Left kidney (tissue), 2 donors: Measurements from ENCODE around the gene IFNA7. TPM values are rescaled to one million over a fixed set of nuclear protein-coding genes. Genes with fewer than 3 reads are reported as not detected.
"Not testable (repeated sequence)": the region's sequence is repeated elsewhere in the genome, so short reads cannot be mapped to it uniquely, and the experiment has no call there.

ENCODE experiments used
- DNase-seq: peaks from one replicate; pipeline ENCODE4 v3.0.0-alpha.2; 2013
- polyA plus RNA-seq: library from polyadenylated mRNA; unstranded; fragments of 120-200 nt; gene quantifications from one replicate; pipeline ENCODE4 v1.2.1, GENCODE V29; 2013; ENCODE audit not compliant: insufficient read length

The IFNA7 gene
- polyA plus RNA-seq, 1 donor, result not detected

- not testable (repeated sequence) for DNase-seq
These were observed 18.9 kb downstream of the IFNA7 start for GRCh38 chr9:21182810-21183736.

DNA sequence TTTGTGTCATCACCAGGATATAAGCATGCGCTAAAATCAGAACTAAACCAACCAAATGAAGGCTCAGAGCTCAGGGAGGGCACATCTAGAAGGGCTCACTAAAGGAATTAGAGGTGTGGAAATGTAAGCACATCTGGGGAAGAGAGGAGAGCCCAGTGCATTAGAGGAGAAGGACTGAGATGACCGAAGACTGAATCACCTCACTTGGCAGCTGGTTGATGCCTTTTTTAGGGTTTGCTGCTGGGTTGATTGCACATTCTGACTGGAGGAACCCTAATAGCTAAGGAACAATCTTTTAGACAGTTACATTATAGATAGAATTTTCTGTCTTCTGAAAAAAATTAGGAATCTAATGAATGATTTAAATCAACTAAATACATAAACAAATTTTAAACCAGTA is 27.3 kb downstream of the IFNA7 start:
- no peak for DNase-seq

GRCh38 chr9:21172156-21172555 is 29.8 kb downstream of the IFNA7 start:
- DNase-seq, result no peak

DNA sequence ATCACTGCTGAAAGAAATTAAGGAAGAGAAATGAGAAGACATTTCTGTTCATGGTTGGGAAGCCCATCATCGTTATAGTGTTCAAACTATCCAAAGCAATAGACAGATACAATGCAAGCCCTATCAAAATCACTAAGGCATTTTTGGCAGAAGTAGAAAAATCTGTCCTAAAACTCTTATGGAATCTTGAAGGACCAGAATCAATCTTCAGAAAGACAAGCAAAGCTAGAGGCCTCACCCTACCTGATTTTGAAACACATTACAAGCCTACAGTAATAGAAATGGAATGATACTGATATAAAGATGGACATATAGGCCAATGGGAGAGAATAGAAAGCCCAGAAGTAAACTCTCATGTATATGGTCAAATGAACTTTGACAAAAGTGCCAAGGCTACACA is 30.7 kb downstream of the IFNA7 start:
- DNase-seq, result no peak

- not testable (repeated sequence) for DNase-seq
These were observed 35.4 kb downstream of the IFNA7 start, which contains the start of gene IFNA21 for GRCh38 chr9:21166560-21166959. IFNA21 (minus strand) TSS chr9:21166660; CDS start chr9:21166612, 48 bp downstream.

DNA sequence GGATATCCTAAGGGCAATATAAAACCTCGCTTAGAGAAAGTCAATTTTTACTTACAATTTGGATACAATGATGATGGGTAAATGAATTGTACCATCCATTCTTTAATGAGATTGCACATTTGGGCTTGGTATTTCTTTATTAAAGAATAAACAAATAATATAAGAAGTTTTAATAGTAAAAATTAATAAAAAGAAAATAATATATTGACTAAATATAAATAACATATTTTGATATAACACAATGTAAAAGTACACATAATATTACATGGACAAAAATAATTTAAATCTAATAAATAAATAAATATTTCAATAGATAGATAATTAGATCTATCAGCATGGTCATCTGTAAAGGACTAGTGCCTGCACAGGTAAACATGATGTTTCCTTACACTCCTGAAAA is 36.5 kb downstream of the IFNA7 start:
- DNase-seq, result no peak

DNA sequence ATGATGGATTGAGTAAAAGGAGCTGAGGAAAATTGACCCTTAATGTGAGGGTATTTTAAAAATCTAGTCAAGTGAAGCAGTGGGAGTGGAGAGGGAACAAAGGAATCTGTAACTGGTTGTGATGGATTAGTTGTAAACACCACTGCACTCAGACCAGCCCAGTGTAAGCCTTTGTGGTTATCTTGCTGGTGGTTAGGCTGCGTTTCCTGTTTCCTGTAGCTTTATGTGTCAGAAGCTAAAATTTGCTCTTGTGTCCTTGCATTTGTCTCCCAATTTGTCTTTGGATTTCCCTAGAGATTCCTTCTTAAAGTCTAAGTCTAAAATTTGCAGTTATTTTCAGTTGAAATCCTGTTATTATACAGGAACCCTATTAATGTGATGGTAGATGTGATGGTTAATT is 41.8 kb downstream of the IFNA7 start:
- DNase-seq, result no peak

- DNase-seq, result no peak
These were observed 46.5 kb downstream of the IFNA7 start for GRCh38 chr9:21155501-21155900.

GRCh38 chr9:21154018-21154608 is 47.9 kb downstream of the IFNA7 start:
- DNase-seq, result no peak

GRCh38 chr9:21153336-21154017 is 48.5 kb downstream of the IFNA7 start:
- DNase-seq, result no peak

Other genes starting within 250 kb of the IFNA7 start
- gene HACD4, start 170.6 kb downstream of the IFNA7 start, polyA plus RNA-seq, result 3.6 TPM
- not detected for gene IFNB1, start 124.3 kb downstream of the IFNA7 start, polyA plus RNA-seq
- not detected for gene IFNW1, start 60.4 kb downstream of the IFNA7 start, polyA plus RNA-seq
- not detected for gene IFNA21, start 35.5 kb downstream of the IFNA7 start, polyA plus RNA-seq
- not detected for gene IFNA4, start 14.6 kb downstream of the IFNA7 start, polyA plus RNA-seq
- gene IFNA10, start 4.9 kb upstream of the IFNA7 start, polyA plus RNA-seq, result not detected
- gene IFNA16, start 15.1 kb upstream of the IFNA7 start, polyA plus RNA-seq, result not detected
- not detected for gene IFNA17, start 26.0 kb upstream of the IFNA7 start, polyA plus RNA-seq
- gene IFNA14, start 37.8 kb upstream of the IFNA7 start, polyA plus RNA-seq, result not detected
- not detected for gene IFNA5, start 103.1 kb upstream of the IFNA7 start, polyA plus RNA-seq
- gene KLHL9, start 133.2 kb upstream of the IFNA7 start, polyA plus RNA-seq, result 53.7 TPM
- not detected for gene IFNA6, start 148.7 kb upstream of the IFNA7 start, polyA plus RNA-seq
- not detected for gene IFNA13, start 165.9 kb upstream of the IFNA7 start, polyA plus RNA-seq
- gene IFNA2, start 183.2 kb upstream of the IFNA7 start, polyA plus RNA-seq, result not detected
- not detected for gene IFNA8, start 206.9 kb upstream of the IFNA7 start, polyA plus RNA-seq
- not detected for gene IFNA1, start 238.2 kb upstream of the IFNA7 start, polyA plus RNA-seq